Stromal cell of bone marrow (primary cell): ENCODE results near the gene UBL4B.
"Not testable (repeated sequence)": the region's sequence is repeated elsewhere in the genome, so short reads cannot be mapped to it uniquely, and the experiment has no call there.

Source experiments
- DNase-seq: peaks from one replicate; pipeline ENCODE4 v3.0.0-alpha.2; 2012; ENCODE audit warnings: low read depth

The UBL4B gene, protein sequence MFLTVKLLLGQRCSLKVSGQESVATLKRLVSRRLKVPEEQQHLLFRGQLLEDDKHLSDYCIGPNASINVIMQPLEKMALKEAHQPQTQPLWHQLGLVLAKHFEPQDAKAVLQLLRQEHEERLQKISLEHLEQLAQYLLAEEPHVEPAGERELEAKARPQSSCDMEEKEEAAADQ

DNA sequence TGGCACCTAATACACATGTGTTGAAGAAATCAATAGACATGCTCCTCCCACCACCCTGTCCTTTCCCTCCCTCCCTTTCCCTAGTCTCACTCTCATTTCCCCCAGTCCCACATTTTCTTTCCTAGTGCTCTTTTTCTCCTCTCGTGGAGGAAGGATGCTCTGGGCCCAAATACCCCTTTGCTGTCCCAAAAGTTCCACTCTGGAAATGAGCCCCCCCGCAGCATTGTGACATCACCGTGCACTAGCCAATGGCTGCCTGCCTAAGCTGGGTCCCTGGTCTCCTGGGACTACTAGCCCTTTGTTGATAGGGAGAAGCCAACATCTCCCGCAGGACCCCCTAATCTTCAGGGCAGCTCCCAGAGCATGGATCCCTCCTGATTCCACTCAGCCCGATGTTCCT, at the start of gene UBL4B:
UBL4B (plus strand) TSS at position 301 of the 400 bp plus-strand sequence; CDS start at position 393, 92 bp downstream.
- DNase-seq, result no peak

DNA sequence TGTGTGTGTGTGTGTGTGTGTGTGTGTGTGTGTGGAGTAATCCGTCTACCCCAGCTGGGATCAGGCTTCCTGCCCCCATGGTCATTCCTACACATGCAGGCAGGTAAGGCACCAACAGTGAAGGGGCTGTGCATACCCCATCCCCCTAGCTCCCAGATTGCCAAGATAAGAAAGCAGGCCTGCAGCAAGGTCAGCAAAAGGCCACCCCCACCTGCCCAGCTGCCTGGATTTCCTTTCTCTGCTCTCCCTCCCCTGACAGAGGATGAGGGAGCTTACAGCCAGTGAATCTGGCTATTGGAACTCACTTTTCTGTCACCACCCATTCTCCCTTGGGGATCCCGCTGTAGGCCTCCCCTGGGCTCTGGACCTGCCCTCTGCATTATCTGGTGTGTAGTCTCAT, 49.6 kb upstream of the UBL4B start:
- DNase-seq, result no peak

DNA sequence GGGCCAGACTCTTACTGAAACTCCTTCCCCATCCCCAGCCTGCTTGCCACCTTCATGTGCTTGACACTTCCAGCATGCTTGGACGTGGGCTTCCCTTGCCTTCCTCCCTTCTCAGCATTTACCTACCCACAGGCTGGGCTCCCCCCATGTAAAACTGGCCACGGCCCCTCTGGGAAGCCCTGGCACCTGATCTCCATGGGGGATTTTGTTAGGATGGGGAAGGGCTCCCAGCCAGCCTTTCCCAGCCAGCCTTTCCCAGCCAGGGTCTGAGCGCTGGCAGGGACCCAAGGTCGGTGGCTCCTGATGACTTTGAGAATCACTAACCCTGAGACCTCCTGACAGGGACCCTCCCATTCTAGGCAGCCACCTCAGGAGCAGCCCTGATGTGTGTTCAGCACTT, 48.5 kb upstream of the UBL4B start:
- DNase-seq, result no peak

DNA sequence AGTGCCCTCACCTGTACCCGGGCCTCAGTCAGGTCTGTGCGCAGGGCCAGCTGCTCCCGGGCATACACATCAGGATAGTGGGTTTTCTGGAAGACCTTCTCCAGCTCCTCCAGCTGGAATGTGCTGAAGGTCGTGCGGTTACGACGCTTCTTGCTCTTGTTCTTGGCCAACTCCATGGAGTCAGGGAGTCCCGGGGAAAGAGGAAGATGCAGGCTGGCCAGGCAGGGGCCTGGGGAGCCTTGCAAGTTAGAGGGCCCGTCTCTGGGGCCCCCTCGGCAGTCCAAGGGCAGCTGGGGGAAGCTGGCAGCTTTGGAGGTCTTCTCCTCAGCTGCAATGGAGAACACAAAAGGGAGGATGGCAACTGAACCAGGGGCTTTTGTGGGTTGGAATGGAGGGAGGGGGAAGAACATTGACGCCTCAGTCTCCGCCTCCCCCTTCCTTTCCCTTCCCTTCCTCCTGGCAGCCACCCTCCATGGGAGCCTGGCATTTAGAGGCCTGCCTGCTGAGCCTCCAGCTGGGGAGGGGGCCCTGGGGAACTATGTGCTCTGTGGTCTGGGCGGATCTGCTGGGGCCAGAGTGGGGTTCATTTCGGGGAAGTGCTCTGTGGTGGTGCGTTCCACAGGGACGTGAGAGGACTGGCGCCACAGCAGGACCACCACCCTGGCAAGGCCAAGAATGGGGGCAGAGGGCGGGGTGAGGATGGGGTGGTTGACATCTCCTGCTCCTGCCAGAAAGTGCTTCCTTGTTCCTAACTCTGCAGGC, 47.5 kb upstream of the UBL4B start:
- no peak for DNase-seq

DNA sequence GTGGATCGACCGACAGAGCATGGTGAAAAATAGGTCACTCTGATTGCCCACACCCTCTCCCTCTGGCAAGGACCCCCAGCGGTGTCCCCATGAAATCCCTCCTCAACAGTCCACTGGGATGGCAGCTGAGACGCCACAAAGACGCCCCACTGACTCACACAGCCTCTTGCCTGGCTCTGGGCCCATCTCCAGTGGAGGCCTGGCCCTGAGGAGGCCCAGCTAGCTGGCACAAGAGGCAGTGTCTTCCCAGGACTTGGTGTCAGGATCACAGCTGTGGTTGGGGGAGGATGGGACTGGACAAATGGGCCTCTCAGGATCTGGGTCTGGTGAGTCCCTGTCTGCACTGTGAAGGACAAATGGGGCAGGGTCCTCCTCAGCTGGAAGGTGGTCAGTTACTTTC, 46.4 kb upstream of the UBL4B start:
- DNase-seq, result no peak

DNA sequence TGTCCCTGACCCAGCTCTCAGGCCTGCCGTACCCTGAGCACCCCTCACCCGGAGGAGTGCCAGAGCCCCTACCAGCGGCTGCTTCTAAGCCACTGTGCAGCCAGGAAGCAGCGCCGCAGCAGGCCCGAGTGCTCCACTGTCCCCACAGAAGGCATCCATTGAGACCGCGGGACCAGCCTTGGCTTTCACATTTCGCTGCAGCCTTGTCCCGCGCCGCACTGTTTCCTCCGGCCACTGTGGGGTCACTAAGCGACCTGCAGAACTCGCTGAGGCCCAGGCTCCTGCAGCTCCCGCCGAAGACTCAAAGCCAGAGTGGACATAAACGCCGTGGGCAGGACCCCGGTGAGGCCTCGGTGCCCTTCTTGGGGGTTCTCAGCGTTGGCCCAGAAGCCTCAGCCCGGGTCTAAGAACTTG, 44.8 kb upstream of the UBL4B start:
- no peak for DNase-seq

DNA sequence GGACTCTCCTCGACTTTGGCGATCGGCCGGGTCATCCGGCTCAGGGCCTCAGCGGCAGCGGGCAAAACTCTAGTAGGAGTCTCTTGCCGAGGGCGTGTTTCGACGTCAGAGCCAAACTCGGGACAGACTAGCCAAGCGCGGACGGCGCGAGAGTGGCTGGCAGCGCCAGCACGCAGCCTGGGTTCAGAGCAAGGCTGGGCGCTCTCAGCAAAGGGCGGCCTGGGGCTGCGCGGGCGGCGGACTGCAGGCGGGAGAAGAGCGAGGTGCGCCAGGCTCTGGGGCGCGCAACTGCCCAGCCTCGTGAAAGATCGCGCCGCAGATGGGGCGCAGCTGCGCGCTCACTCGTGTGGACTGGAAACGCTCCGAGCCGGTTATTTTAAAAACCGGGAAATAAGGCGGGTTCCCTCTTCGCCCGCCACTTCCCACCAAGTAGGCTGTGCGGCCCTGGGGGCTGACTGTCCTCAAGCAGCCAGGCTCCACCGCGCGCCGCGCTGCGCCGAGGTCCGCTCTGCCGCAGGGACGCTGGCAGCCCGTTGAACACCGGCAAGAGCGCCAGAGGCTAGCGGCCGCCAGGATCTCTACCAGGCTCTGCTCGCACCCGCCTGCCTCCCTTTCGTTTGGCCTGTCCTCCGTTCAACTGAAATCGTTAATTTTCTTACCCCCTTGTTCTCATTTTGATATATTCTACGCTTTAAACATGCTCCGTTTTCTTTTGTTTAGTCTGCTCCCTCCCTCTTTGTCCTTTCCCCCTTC, 44.2 kb upstream of the UBL4B start:
- DNase-seq, result no peak

DNA sequence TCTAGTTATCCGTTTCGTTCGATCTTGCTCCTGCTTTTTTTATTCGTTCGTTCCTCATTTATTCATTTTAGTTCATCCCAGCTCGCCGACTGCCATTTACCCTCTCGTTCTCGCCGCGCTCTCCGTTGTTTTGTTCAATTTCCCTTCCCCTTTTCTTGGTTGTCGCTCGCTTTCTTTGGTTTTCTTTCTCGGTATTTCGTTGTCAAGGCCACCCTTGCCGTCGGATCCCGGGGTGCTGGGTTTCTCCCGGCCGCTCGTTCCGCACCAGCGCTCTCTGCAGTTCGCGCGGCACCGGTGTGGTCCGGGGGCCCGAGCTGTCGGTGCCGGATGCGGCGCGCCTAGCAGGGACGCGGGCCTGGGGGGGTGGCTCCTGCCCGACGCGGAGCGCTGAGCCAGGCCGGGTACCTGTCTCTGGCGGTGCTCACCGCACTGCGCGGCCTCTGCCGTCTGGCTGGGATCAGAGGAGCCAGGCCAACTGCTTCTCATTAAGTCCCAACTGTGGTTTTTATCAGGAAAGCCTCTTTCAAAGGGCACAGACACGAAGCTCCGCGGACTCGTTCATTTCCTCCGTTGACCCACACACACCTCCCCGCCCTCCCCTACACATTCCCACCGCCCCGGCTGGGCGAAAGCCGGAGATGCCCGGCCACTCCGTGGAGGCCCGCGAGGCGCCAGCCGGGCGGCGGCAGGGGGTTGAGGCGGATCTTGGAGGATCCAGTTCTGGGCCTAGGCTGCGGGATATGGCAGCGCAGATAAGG, 43.4 kb upstream of the UBL4B start:
- DNase-seq, result no peak

DNA sequence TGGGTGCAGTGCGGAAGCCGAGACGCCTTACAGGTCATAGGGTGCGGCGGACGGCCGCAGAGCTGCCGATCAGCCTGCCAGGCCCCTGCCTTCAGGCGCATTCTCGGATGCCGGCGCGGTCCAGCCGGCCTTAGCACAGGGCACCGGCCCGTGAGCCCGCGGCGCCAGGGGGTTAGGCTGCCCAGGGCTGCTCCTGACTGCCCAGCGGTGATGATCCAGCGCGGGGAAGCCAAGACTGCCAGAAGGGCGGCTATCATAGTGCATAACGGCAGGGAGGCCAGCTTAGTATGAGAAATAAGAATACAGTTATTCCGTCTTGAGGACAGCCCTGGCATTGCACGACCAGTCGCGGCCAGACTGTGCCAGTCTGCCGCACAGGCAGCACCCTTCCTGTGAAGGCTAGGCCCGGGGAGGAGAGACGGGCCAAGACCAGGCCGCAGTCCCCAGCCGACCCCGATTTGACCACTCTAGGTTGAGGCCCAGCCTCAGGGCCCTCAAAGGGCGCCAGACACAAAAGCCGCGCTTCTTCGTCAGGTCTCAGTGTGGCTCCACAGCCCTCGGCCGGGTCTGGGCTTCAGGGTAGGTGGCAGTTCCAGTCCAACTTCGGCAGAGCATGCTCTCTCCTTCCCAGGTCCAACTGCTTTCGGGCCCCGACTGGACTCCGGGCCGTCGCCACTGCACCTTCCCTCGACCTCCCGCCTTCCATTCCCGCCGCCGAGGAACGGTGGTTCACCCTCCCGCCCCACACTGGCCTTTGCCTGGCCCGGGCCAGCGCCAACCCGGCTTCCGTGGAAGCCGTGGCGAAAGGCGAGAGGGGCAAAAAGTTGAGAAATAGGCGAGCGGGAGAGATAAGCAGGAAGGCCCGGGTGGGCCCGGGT, 42.6 kb upstream of the UBL4B start:
- no peak for DNase-seq

DNA sequence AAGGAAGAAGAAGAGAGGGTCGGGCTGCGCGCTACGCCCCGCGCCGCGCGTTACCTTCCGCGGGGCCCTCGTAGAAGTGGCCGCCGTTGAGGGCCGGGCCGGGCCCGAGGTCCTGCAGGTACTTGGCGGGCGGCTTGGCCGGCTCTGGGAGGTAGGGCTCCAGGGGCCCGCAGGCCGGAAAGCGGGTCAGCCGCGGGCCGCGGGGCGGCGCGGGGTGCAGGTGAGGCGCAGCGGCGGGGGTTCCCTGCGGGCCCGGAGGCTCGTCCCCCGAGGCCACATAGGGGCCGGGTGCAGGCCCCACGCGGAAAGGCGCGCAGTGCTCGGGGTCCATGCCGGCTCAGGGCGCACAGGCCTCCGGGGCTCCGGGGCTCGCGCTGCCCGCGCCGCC, 42.0 kb upstream of the UBL4B start:
- no peak for DNase-seq

DNA sequence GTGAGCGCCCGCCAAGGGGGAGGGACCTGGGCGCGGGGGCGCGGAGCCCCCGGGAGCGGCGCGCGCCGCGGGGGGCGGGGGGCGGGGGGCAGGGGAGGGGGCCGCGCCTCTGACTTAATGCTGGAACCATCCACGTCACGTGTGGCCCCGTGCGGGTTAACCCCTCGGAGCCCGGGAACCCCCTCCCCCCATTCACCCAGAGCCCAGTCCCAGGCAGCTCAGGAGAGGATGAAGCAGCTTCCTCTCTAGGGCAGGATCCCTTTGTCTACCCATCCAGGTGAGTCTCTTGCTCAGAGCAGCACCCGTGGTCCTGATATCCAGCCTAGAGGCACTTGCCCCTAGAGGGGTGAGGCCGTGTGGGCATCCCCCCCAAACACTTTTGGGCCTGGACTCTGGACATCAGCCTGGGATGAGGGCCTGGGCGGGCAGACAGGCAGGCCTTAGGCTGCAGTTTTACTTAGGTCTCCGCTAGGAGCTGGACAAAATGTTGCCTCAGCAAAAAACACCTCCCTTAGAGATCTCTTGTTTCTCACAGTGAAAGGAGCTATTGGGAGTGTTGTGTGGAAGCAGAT, 41.5 kb upstream of the UBL4B start, which contains the start of gene ALX3:
ALX3 (minus strand) TSS at position 2 of the 572 bp plus-strand sequence. CDS start 60 bp downstream, outside the sequence.
- no peak for DNase-seq

DNA sequence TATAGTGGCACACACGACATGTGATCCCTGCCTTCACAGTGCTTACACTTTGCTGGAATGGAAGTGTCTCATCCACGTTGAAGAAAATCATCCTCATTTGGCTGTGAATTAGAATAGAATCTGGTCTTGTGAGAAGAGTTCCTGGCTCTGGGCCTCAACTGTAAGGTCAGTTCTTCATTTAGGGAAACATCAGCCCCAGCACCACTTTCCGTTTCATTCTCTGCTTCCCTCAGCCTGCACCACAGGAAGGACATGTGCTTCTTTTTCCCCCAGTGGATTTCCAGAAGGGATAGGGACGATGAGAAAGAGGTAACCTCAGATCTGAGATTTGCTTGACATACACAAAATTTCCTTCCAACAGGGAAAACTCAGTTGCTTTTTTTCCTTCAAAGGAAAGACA, 38.1 kb upstream of the UBL4B start:
- no peak for DNase-seq

DNA sequence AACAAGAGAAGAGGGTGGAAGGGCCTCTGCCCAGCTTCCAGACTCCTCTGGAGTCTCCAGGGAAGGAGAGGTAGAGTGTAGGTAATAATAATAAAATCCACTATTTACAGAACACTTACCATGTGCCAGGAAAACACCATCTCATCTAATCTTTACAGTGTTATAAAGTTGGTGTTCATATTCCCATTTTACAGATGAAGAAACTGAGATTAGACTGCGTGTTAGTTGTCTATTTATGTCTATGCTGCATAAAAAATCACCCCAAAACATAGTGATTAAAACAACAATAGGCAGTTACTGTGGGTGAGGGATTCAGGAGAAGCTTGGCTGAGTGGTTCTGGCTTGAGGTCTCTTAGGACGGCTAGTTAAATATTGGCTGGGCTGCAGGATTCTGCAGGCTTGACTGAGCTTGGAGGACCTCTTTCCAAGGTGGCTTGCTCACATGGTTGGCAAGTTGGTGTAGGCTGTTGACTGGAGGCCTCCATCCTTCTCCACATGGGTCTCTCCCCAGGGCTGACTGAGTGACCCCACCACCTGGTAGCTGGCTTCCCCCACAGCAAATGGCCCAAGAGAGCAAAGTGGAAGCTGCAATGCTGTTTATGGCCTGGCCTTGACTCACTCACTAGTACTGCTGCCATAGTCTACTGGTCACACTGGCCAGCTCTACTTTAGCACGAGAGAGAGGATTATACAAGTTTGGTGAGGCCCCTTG, 35.3 kb upstream of the UBL4B start:
- DNase-seq, result no peak

DNA sequence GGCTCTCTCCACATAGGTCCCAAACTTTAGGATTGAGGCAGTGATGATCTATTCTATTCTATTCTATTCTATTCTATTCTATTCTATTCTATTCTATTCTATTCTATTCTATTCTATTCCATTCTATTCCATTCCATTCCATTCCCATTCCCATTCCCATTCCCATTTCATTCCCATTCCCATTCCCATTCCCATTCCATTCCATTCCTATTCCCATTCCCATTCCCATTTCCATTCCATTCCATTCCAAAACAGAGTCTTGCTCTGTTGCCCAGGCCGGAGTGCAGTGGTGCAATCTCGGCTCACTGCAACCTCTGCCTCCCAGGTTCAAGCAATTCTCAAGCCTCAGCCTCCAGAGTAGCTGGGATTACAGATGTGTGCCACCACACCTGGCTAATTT, 32.2 kb upstream of the UBL4B start:
- DNase-seq, result not testable (repeated sequence)

DNA sequence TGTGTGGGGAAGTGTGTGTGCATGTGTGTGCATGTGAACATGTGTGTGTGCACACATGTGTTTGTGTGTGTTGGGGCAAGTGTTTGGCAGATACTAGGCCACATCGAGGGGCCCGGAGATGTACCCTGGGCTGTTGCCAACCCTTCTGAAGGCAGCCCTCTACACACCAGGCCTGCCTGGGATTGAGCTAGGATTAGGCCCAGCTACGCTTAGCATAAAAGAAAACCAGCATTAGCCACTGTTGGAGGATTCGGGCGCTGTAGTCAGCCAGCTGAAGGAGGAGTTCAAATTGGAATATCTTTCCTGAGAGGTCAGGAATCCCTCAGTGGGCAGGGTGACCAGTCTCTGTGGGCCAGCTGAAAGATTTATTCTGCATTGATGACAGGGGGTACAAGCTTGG, 31.2 kb upstream of the UBL4B start:
- DNase-seq, result no peak

DNA sequence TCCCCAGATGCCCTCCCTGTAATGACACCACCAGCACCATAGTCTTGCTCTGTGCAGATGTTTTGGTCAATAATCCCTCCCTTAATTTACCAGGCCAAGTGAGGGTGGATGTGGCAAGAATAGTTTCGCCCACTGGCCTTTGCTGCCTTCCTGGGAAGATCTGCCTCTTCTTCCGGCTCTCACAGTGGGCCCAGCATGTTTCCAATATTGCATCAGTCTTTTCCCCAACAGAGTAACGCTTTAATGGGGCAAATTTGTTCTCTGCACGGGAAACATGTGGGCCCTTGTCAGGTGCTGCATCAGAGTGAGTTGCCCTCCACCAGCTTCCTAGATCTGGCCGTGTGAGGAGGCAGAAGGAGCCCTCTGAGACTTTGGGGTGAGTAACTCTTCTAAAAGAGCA, 29.8 kb upstream of the UBL4B start:
- DNase-seq, result no peak

DNA sequence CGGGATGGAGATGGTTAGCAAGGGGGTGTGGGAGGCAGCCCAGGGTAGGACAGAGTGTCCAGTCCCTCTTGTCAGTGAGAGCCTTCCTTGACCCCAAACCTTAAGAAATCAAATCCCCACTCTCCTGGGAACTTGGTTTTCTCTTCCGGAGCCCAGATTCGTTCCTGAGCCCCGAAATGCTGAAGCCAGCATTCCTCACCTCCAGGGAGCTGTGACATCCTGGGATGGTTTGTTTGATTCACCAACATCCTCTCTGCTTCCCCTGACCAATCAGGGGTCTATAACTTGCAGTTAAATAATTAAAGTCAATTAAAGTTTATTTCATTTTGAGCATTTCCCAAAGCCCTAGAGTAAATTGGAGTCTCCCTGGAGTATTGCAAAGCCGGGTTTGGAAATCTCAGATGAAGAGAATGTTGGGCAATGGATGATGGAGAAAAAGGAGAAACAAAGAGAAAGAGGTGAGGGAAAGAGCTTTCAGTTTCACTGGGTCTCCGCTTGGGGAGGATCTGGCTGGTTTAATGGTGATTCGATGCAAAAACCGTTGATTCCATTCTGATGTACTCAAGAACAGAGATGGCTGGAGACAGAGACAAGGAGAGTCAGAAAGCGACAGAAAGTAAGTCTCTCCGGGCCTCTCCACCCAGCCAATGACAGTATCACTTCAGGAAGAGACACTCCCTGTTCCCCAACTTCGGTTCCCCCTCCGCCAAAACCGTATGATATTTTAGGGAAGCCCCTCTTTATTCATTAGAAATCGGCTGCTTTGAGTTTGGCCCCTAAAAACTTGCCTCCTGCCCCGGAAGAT, 29.0 kb upstream of the UBL4B start:
- no peak for DNase-seq

DNA sequence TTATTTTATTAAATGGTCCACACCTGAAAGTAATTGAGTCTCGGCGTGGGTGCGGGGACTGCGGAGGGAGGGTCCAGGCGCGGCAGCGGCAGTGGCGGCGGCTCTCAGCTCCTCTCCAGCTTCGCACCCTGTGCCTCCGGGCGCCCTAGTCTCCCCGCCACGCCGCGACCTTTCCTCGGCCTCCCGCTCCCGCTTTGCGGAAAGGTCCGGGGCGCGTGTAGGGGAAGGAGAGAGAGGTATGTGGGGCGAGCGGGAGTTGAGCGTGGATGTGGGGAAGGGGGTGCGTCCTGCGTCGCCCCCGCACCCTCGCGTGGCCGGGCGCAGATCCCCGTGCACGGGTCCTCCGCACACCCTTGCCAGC, 28.4 kb upstream of the UBL4B start:
- no peak for DNase-seq

DNA sequence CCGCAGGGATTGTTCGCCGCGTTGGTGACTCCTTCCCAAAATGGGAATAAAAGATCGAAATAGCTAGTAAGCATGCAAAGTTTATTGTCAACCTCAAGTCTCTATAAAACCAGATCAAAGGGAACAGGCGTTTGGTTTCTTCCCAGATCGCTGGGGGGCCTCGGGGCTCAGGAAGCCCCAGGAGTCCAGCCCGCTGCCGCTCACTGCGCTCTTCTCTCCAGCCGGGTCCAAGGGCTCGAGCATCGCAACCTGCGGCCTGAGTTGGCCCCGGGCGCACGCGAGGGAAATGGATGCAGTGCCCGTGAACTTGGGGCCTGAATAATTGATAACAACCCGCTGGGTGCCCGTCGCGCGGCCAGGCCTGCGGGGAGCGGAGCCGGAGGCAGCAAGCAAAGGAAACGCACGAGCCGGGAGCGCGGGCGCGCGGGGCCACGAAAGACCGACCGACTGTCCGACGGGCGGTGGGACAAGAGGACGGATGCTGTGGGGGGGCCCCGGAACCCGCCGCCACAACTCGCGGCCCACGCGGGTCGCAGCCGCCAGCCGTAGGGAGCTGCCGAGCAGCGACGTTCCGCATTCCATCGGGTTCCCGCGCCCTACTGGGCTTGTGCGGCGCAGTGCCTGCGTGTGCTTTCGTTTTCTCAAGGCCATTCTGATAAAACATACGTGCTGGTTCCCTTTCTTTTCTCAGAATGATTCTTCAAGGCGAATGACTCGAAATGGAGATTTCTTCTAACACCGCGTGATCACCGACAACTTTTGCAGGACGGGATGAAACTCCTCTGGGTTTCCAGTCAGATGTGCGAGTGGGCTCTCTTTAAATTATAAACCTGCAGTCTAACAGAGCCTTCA, 27.8 kb upstream of the UBL4B start:
- peak; percentile 21 for DNase-seq
